ENCODE results near the gene LMBR1.

The LMBR1 gene

GRCh38 chr7:156778668-156779067 lies 114.3 kb downstream of the LMBR1 start:
- no peak overlapping the region for H3K4me3 ChIP-seq (ENCODE audit: low read length)
- TF ChIP-seq, protein P1, sequence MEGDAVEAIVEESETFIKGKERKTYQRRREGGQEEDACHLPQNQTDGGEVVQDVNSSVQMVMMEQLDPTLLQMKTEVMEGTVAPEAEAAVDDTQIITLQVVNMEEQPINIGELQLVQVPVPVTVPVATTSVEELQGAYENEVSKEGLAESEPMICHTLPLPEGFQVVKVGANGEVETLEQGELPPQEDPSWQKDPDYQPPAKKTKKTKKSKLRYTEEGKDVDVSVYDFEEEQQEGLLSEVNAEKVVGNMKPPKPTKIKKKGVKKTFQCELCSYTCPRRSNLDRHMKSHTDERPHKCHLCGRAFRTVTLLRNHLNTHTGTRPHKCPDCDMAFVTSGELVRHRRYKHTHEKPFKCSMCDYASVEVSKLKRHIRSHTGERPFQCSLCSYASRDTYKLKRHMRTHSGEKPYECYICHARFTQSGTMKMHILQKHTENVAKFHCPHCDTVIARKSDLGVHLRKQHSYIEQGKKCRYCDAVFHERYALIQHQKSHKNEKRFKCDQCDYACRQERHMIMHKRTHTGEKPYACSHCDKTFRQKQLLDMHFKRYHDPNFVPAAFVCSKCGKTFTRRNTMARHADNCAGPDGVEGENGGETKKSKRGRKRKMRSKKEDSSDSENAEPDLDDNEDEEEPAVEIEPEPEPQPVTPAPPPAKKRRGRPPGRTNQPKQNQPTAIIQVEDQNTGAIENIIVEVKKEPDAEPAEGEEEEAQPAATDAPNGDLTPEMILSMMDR (IDR thresholded peaks at IDR 0.05; ENCODE audit: insufficient read depth, low read depth, low read length, missing control alignments), result no peak
- no peak for DNase-seq (ENCODE audit: low read depth)

- TF ChIP-seq, protein P1 (IDR thresholded peaks at IDR 0.05; ENCODE audit: insufficient read depth, low read depth, low read length, missing control alignments), result no peak
- DNase-seq (ENCODE audit: low read depth), result no peak
- no peak overlapping the region for H3K4me3 ChIP-seq (ENCODE audit: low read length)
Observed at GRCh38 chr7:156778201-156778600, 114.8 kb downstream of the LMBR1 start.

DNA sequence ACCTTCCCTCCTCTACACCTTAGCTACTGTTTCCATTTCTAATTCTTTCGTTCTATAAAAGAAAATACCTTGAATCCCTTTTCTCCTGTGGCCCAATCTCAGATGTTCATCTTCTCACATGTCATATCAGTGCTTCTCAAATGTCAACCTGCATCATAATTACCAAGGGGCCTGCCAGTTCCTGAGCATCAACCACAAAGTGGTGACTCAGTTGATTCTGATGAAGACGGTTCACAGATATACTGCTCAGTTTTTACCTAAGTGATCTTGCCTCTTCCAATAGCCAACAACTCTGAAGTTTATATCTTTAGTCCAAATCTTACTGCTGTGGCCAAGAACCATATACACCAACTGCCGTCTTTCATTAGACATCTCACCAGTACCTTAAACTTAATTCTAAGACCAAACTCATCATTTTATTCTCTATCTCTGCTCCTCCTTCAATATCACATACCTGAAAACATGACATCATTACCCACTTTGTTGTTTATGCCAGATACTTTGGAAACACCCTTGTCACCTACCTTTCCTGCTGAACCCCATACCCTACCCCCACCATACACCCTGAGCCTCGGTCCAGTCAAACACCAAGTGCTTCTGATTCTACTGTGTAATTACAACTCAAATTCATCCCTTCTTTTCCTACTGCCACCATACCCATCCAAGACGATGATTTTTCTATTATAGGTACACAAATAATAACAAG lies 115.5 kb downstream of the LMBR1 start:
- TF ChIP-seq, protein P1 (IDR thresholded peaks at IDR 0.05; ENCODE audit: insufficient read depth, low read depth, low read length, missing control alignments), result no peak
- peak; percentile 40 for DNase-seq (ENCODE audit: low read depth)

DNA sequence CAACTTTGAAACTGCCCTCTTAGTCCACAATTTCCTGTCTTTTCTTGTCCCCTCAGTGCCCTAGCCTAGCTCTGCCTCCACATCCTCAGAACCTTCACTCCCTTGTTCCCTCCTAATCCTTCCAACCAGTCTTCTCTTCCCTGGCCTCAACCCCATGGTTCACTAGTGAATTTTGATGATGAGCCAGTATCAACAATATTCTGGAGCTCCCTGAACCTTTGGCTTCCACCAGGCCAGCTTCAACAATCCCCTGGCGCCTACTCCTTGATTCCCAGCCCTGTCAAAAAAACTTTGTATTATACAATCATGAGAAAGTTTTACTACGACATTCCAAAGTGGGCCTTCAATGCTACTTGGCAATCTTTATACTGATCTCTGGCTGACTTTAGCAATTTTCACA lies 116.5 kb downstream of the LMBR1 start:
- TF ChIP-seq, protein P1 (IDR thresholded peaks at IDR 0.05; ENCODE audit: insufficient read depth, low read depth, low read length, missing control alignments), result no peak
- H3K4me3 ChIP-seq (ENCODE audit: low read length), result no peak overlapping the region
- no peak for DNase-seq (ENCODE audit: low read depth)

More for the DNA sequence above, 115.5 kb downstream of the LMBR1 start:
- no peak overlapping the region for H3K4me3 ChIP-seq (ENCODE audit: low read length)

DNA sequence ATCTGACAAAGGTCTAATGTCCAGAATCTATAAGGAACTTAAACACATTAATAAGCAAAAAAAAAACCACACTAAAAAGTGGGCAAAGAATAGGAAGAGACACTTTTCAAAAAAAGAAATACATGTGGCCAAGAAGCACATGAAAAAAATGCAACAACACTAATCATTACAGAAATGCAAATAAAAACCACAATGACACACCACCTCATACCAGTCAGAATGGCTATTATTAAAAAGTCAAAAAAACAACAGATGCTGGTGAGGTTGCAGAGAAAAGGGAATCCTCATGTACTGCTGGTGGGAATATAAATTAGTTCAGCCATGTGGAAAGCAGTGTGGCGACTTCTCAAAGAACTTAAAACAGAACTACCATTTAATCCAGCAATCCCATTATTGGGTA lies 119.0 kb downstream of the LMBR1 start:
- TF ChIP-seq, protein P1 (IDR thresholded peaks at IDR 0.05; ENCODE audit: insufficient read depth, low read depth, low read length, missing control alignments), result no peak
- DNase-seq (ENCODE audit: low read depth), result no peak
- H3K4me3 ChIP-seq (ENCODE audit: low read length), result no peak overlapping the region

DNA sequence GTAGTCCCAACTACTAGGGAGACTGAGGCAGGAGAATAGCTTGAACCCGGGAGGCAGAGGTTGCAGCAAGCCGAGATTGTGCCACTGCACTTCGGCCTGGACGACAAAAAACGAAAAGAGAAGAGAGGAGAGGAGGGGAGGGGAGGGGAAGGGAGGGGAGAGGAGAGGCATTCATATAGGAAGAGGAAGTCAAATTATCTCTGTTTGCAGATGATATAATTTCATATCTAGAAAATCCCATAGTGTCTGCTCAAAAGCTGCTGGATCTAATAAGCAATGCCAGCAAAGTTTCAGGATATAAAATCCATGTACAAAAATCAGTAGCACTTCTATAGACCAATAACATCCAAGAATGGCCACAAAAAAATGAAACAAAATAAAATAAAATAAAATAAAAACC lies 120.3 kb downstream of the LMBR1 start:
- TF ChIP-seq, protein P1 (IDR thresholded peaks at IDR 0.05; ENCODE audit: insufficient read depth, low read depth, low read length, missing control alignments), result no peak
- H3K4me3 ChIP-seq (ENCODE audit: low read length), result no peak overlapping the region
- no peak for DNase-seq (ENCODE audit: low read depth)
